ENCODE measurements around the gene STYX. TPM values are rescaled to one million over a fixed set of nuclear protein-coding genes. Genes with fewer than 3 reads are reported as not detected.

The STYX gene
- total and polyA plus RNA-seq, 2 experiments from 2014 or later = 23.3 to 40.2 TPM

GRCh38 chr14:52693036-52693435 lies 36.9 kb upstream of the STYX start:
- no peaks in the 10 kb centered on the region for H3K36me3 ChIP-seq (ENCODE audit: insufficient read depth)
- Mint-ChIP-seq H3K27me3 (ENCODE audit: insufficient read depth, low read depth, poor library complexity) (peaks cover 4% of the 10 kb centered on the region), H3K4me3 (no peak overlapping the region), H3K4me1 (peaks cover 22% of the 10 kb centered on the region), H3K36me3 (ENCODE audit: low read depth) (no peaks in the 10 kb centered on the region; the same call in 2 of the 3 replicates), H3K9me3 (no peaks in the 10 kb centered on the region), H3K27ac (no peak overlapping the region)
- no peak overlapping the region for H3K27ac ChIP-seq (ENCODE audit: low read depth)
- TF ChIP-seq ZNF114 (CRISPR knock-in tag; IDR thresholded peaks at IDR 0.05) = no peak
- no peak for TF ChIP-seq JUNB (IDR thresholded peaks at IDR 0.05; ENCODE audit: unreplicated experiment)
- TF ChIP-seq CTCF (conservative IDR thresholded peaks at IDR 0.05; ENCODE audit: low read depth in 2 of 2) = no peak
- H3K4me3 ChIP-seq = no peak overlapping the region
- H3K9me2 ChIP-seq (ENCODE audit: insufficient read depth) = 0 out of 2 replicates have a peak, but pooled peaks cover 2% of the 10 kb centered on the region
- no peak for ATAC-seq
- H4K20me1 ChIP-seq (replicated peaks; ENCODE audit: insufficient read depth) = peaks cover 7% of the 10 kb centered on the region; the same call in 1 of the 2 replicates
- no peak for DNase-seq (ENCODE audit: low spot score)
- H3F3A ChIP-seq (replicated peaks; ENCODE audit: low read depth) = peaks cover 3% of the 10 kb centered on the region; the same call in 1 of the 2 replicates
- H3K79me2 ChIP-seq (replicated peaks; ENCODE audit: insufficient read depth) = peaks cover 65% of the 10 kb centered on the region
- H3K4me2 ChIP-seq = no peak overlapping the region
- H3K27me3 ChIP-seq (ENCODE audit: insufficient read depth) = peaks cover 12% of the 10 kb centered on the region; the same call in 1 of the 2 replicates
- no peak overlapping the region for H2AFZ ChIP-seq
- peaks cover 20% of the 10 kb centered on the region for H3K4me1 ChIP-seq (ENCODE audit: insufficient read depth)

GRCh38 chr14:52693532-52693931 lies 36.4 kb upstream of the STYX start:
- Mint-ChIP-seq H3K4me1 (peaks cover 22% of the 10 kb centered on the region), H3K9me3 (no peaks in the 10 kb centered on the region), H3K4me3 (peak overlapping the region; percentile 42), H3K27ac (no peak overlapping the region), H3K27me3 (ENCODE audit: insufficient read depth, low read depth, poor library complexity) (peaks cover 4% of the 10 kb centered on the region), H3K36me3 (ENCODE audit: low read depth) (no peaks in the 10 kb centered on the region; the same call in 2 of the 3 replicates)
- DNase-seq (ENCODE audit: low spot score) (no peak), ATAC-seq (no peak)
- peaks cover 20% of the 10 kb centered on the region for H3K4me1 ChIP-seq (ENCODE audit: insufficient read depth)
- peaks cover 3% of the 10 kb centered on the region; the same call in 1 of the 2 replicates for H3F3A ChIP-seq (replicated peaks; ENCODE audit: low read depth)
- H3K4me3 ChIP-seq = no peak overlapping the region
- H3K9me2 ChIP-seq (ENCODE audit: insufficient read depth) = 0 out of 2 replicates have a peak, but pooled peaks cover 2% of the 10 kb centered on the region
- no peaks in the 10 kb centered on the region for H3K36me3 ChIP-seq (ENCODE audit: insufficient read depth)
- no peak overlapping the region for H2AFZ ChIP-seq
- peaks cover 12% of the 10 kb centered on the region; the same call in 1 of the 2 replicates for H3K27me3 ChIP-seq (ENCODE audit: insufficient read depth)
- peaks cover 60% of the 10 kb centered on the region for H3K79me2 ChIP-seq (replicated peaks; ENCODE audit: insufficient read depth)
- H3K27ac ChIP-seq (ENCODE audit: low read depth) = no peak overlapping the region
- peaks cover 7% of the 10 kb centered on the region; the same call in 1 of the 2 replicates for H4K20me1 ChIP-seq (replicated peaks; ENCODE audit: insufficient read depth)
- H3K4me2 ChIP-seq = no peak overlapping the region
- TF ChIP-seq CREB1 (CRISPR knock-in tag; IDR thresholded peaks at IDR 0.05; ENCODE audit: low read depth) (no peak), POLR2AphosphoS5 (IDR thresholded peaks at IDR 0.05; ENCODE audit: low read depth) (no peak), ZNF331 (CRISPR knock-in tag; IDR thresholded peaks at IDR 0.05; ENCODE audit: low read depth) (no peak), STAT1 (IDR thresholded peaks at IDR 0.05; ENCODE audit: unreplicated experiment) (no peak), JUNB (IDR thresholded peaks at IDR 0.05; ENCODE audit: unreplicated experiment) (no peak), EZH2 (IDR thresholded peaks at IDR 0.05; ENCODE audit: low read depth, unreplicated experiment) (no peak), REST (IDR thresholded peaks at IDR 0.05; ENCODE audit: unreplicated experiment) (no peak), CTCF (conservative IDR thresholded peaks at IDR 0.05; ENCODE audit: low read depth in 2 of 2) (no peak), ETS1 (IDR thresholded peaks at IDR 0.05) (no peak), ZNF114 (CRISPR knock-in tag; IDR thresholded peaks at IDR 0.05) (no peak), EZH2phosphoT487 (IDR thresholded peaks at IDR 0.05; ENCODE audit: unreplicated experiment) (no peak), NANOG (IDR thresholded peaks at IDR 0.05; ENCODE audit: borderline replicate concordance) (no peak)

Measured in GM23338 (cell line).